Embryonic facial prominence (tissue), 1 donor: Measurements from ENCODE around the gene ABCC11.

ENCODE experiments used
- DNase-seq: peaks from one replicate; pipeline ENCODE4 v3.0.0-alpha.2; 2016; ENCODE audit errors: extremely low spot score

The ABCC11 gene

DNA sequence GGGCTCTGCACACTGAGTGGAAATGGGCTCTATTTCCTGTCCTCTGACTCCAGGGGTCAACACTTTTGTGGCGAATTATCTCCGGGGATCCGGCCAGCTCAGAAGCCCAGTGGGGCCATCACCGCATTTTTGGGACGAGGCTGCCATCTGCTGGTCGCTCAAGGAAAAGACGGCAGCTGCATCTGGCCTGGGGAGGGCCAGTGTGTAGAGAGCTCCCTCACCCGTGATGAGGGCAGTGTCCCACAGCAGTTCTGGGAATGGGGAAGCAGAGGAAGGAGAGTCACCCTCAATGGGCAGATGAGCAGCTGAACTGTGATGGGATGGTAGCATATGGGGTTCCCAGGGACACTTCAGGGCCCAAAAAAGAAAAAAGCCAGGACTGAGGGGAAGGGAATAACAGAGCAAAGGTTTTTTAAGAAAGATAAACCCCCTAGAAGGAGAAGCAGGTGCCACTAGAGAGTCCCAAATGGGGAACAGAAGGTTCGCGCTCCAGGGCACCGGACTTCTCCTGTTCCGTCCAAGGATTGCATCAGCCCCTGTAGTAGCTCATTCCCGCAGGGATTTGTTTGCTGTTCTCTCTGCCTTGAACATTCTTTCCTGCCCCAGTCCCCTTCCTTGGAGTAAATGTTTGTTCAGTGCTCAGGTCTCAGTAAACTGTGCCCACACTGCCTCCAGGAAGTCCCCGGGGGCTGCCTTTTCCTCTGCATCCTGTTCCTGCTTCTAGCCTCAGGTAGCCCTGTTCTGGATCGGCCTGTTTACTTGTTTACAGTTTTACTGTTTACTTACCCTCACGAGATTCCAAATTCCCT is 82.2 kb downstream of the ABCC11 start:
- no peak for DNase-seq

DNA sequence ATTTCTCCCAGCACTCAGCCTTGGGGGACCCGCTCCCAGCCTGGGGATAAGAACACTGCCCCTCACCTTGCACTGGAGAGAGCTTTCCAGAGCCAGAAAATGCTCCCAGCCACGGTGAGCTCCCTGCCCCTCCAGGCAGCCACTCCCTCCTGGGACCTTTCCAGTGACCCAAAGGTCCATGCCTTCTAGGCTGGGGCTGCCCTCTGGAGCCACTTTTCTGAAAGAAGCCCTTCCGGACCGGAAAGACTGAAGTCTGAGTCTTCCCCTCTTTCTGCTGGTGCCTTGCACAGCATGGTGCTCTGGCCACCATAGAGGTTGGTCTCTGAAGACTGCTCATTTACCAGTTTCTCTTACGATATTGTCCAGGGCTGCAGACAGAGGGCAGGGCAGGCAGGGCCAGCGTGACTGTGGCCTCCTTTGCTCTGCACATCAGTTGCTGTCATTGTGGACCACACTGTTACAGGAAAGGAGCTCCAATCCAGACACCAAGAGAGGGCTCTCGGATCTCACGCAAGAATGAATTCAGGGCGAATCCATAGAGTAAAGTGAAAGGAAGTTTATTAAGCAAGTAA is 84.4 kb downstream of the ABCC11 start:
- no peak for DNase-seq

DNA sequence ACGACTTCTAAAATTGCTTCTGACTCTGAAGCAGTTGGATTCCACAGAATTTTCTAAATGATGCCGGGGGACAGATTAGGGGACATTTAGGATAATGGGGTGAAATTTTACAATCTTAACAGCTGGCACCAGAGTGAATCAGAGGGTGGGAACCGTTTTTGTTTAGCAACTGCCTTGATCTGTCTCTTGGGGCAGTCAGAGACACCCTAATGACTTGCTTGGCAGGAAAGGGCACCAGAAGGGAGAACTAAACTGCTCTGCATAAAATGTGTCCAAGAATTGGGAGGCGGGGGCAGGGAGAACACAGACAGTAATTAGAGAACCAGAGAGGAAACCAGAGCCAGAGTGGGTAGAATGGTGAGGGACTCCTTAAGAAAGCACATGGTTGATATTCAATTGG is 85.4 kb downstream of the ABCC11 start:
- DNase-seq, result no peak

DNA sequence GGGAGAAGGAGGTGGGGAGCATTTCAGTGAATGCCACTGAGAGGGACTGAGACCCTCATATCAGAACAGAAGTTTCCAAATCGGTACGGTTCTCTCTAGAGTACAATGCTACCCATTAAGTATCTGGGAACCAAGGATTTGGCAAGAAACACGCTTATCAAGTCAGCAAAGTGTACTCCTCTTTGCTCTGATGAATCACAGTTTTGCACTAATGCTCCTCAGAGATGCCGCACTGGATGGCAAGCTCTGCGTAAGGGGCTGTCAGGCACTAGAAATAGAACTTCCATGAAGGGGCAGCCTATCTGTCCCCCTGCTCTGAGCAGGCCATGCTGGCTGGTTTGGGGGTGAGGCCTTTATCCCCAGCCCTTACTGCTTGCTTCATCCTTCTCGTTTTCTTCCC is 86.8 kb downstream of the ABCC11 start:
- no peak for DNase-seq

DNA sequence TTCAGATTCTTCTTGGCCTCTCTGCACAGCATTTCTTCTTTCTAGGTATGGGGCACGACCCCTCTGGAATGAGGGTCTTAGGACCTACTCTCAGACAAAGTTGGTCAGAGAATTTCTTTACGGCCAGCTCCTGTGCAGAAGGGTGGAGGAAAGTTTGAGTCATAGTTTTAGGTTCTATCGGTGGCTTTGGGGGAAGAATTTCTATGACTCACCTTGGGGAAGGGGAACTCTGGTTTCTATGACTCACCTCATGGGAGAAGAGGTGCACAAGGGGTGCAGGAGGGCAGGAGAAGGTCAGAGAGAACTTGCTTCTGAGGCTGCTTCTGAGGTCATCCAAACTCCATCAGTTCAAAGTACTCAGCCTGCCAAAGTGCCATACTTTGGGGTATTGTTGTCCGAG is 89.0 kb downstream of the ABCC11 start:
- no peak for DNase-seq

DNA sequence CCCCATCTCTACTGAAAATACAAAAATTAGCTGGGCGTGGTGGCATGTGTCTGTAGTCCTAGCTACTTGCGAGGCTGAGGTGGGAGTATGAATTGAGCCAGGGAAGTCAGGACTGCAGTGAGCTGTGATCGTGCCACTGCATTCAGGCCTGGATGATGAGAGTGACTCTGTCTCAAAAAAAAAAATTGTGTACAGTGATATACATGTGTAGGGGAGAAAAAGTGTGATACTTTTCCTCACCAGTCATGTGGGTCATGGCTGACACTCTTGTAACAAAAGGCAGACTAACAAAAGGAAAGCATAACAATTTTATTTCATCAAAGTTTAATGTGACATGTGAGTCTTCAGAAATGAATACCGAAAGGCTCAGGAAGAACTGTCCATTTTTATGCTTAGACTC is 89.5 kb downstream of the ABCC11 start:
- DNase-seq, result no peak

DNA sequence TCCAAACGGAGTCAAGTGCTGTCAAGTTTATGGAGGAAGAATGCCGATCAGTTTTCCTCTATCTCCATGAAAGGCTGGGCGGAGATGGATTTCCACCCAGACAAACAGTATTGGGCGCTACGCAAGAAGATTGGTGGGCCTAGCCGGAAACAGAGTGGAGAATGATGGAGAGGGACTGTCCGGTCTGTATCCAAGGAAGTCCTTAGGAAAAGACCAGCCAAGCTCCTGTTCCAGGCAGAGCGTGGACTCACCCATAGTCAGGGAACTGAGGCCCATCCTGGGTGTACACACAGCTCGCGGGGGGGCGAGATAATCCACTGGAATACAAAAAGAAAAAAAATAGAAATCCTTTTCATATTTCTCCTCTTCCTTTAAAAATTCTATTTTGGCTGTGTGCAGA is 90.0 kb downstream of the ABCC11 start:
- no peak for DNase-seq

DNA sequence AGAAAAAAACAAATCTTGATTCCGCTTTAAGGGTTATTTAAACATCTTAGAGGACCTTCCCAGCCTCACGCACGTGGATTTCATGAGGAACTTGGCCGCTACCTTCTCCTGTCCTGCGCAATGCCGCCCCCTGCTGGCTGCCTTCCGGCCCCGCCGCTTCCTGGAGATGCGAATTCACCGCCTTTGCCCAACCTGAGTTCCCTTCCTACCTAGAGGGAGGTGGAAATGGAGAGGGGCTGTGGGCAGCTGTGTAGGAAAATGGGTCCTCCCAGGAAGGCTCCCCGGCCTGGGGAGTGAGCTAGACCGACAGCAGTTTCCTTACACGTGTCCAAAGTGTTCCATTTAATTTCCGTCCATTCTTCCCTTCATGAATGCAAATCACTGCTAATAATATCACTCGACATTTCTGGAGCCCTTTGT is 90.5 kb downstream of the ABCC11 start:
- DNase-seq, result peak; percentile 66

DNA sequence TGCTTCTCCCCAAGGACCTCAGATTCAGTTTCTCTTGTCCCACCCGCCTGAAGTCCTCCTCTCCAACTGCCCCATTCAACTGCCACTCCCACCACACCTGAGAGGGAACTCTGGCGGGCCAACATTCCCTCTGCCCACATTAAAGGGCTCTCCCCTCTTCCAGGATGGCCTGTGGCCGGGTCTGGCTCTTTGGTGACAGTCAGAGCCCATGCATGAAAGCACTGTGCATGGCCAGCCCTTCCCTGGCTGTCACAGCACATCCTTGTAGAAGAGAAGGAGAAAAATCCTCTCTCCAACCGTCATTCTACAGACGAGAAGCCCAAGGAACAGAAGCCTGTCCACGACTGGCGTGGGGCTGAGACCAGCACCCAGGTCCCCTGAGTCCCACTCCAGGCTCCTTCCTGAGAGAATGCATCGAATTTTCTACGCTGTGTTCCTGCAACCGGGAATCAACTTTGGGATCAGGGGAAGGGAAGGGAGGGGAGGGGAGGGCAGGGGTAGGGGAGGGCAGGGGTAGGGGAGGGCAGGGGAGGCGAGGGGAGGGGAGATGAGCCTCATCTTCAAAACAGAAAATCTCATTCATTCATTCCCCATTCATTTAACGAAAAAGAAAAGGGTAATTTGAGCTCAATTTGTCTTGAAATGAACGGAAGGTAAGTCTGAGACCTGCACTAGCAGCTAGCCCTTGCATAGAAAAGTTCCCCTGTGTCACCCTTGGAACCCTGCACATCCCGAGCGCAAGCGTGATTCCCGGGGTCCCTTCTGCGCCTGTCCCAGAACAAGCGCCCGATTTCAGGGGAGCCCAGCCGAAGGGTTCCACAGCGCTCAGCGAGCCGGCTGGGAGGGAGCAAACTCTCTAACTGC is 91.2 kb downstream of the ABCC11 start, which contains the start of gene ABCC12:
Gene ABCC12, minus strand, starts transcription at position 68 of the 864 bp plus-strand sequence. CDS start 9,569 bp downstream, outside the sequence.
- no peak for DNase-seq

DNA sequence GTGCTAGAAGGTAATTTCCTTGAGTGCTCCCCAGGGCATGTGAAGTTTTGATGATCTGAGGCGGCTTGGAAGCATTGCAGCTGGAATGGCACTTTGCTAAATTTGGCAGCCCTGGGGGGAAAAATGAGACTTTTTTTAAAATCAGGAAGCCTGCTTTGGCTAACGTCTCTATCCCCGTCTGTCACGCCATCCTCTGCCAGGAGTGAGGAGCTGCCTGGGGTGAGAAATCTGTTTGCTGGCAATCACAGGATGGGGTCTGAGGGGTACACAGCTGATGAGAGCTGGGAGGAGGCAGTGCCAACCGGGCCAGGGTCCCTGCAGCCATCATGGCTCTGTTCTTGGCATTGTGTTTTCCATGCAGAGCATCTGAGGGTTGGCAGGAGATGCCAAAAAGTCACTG is 93.6 kb downstream of the ABCC11 start:
- no peak for DNase-seq

DNA sequence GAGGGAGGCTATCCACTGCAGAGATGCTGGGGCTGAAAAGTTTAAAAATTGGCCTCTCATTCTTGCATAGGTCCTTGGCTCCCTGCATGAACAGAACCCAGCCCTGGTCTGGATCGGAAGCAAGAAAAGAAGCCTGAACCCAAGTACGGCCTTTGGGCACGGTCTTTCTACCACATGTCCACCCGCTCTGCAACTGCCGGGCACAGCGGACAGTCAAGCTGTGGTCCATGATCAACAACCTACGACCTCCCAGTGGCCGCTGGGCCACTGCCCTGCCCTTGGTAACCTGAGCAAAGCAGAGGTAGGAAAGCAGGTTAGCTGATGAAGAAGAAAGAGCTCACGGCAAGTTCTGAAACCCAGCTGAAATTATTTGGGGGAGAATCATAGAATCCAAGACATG is 95.1 kb downstream of the ABCC11 start:
- DNase-seq, result no peak

DNA sequence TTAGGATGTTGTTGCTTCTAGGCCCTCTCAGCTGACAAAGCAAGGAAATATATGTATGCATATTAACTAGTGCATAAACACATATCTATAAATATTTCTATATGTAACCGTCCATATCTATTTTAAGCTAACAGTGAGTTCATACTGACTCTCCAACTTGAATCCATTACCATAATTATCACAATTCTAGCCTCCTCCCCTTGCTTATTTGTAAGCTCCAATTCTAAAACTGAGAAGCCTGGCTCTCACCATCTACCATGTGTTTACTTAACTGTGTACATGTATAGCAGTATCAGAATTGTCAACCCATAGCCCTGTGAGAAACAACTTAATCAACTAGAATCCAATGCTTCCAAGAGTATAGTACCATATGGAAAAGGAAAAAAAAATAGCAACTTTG is 96.6 kb downstream of the ABCC11 start:
- DNase-seq, result no peak

DNA sequence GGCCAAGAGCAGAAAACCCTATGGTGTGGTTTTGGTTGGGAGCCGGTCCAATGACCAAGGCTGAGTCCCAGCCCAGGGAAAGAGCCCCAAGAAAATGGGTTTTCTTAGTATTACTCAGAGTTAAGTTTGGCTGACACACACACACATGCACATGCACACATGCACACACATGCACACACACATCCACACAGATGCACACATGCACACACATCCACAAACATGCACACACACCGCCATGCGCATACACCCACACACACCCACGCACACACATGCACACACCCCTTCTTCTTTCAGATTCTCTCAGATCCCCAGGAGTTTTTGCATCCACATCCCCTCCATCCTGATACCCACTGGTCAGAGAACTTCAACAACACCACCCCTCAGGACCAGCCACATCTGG is 100.6 kb downstream of the ABCC11 start:
- no peak for DNase-seq

DNA sequence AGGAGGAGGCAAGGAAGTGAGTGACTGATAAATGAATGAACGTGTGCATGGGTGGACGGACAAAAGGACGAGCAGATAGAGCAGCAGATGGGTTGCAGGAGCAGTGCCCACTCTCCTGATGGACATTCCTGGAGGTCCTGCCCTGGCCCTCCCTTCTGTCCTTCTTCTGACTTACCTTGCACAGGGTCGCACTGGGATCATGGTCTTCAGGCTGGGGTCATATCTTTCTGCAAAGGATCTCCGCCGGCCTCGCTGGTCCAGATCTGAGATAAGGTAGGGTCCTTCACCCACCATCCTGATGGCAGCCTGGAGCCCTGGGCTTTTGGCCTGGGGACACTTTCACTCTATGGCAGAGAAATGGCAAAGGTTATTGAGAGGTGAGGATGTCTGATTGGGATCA is 101.2 kb downstream of the ABCC11 start:
- DNase-seq, result no peak

DNA sequence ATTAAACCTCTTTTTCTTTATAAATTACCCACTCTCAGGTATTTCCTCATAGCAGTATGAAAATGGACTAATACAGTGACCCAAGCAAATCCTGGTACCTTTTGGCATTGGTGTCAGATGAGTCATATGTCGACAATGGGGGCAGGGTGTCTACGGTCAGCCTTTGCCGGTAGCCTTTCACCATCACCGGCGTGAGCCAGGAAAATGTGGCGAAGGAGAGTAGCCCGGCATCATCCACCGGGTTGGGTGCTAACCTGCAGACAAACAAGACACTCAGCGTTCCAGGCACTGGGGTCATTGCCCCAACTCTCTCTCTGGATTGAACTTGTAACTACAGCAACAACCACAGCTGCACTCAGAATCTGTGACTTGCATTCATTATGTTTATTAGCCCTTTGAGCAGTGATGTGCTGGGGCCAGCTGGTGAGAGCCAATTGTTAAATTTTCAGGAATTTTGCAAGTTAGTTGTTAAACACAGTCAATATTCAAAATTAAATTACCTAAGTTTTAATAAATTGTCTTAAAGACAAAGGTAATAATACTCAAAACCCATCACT is 103.4 kb downstream of the ABCC11 start:
- no peak for DNase-seq

DNA sequence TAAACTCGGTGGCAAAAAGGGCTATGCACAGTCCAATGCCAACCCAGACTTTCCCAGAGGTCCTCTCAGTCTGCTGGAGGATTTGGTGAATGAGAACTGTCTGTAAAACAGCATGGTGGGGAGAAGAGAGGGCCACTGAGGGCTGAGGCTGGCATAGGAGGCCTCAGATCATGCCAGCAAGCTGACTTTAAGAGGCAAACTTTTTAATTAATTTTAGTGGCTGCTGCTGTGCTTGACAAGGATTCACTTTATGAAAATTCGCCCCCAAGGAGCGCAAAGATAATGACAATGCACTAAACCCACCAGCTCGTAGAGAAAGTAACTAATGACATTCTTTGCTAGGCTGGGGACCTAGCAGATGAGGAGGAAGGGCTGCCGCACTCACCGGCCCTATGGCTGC is 106.5 kb downstream of the ABCC11 start:
- no peak for DNase-seq

DNA sequence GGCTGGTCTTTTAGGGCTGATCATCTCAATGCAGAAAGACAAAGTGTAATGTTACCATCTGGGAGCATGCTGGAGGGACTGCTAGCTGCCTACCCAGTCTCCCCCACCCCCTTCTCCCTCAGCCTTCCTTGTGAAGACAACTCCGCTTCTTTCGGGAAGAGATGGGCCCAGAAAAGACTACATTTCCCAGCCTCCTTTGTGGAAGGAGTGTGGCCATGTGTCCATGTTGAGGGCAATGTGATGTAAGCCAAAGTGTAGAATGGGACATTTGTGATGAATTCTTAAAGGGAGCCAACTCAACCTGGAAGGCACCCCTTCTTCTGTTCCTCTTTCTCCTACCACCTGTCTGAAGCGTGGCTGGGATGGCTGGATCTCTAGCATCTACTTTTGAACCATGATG is 107.8 kb downstream of the ABCC11 start:
- DNase-seq, result no peak

DNA sequence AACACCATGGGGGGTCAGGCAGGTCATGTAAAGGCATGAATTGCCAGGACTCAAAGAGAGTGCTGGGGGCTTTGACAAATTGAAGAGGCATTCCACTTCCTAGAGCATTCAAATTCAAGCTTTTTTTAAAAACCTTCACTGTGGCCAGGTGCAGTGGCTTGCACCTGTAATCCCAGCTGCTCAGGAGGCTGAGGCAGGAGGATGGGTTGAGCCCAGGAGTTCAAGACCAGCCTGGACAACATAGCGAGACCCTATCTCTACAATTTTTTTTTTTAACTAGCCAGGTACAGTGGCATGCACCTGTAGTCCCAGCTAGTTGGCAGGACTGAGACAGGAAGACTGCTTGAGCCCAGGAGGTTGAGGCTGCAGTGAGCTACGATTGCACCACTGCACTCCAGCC is 108.8 kb downstream of the ABCC11 start:
- no peak for DNase-seq

DNA sequence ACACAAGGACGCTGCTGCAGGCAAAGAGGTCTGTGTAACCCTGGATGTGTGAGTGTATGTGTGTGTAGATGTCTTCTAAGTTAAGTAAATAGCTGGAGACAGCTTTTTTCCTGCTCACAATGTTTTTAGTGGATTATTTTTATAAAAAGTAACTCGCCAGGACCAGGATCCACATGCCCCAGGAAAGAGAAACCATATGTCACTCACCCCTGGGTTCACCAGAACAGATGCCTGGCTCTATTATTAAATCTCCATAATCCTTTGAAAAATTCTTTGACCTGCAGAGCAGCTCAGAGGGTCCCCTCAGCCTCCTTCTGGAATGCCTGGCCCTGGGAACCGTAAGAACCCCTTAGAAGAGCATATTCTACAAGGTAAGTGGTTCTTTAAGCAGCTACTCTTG is 109.5 kb downstream of the ABCC11 start:
- no peak for DNase-seq

DNA sequence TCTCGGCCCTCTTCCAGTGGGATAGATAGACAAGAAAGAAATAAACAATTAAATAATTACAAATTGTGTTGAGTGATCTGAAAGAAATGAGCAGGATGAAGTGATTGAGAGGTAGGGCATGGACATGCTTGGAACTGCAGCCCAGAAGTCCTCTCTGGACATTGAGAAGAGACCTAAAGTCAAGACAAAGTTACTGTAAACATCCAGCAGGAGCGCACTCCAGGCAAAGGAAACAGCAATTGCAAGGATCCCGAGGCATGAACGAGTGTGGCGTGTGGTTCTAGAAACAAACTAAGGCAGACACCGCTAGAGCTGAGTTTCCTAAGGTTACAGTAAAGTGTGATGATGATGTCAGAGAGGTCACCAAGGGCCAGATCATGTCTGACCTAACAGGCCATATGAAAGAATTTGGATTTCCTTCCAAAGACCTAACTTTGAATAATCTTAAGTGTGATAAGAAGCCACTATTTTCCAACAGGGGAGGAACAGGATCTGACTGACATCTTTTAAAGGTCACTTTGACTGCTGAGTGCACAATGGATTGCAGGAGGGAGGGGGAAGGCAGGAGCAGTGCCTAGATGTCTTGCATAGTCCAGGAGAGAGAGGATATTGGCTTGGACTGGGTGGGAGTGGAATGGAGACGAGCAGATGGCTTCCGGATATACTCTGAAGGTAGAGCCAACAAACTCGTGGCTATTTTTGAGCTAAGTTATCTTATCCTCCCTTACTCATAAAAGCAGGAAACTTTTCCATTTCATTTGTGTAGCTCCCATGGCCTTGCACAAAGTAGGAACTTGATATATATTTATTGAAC is 110.6 kb downstream of the ABCC11 start:
- no peak for DNase-seq

DNA sequence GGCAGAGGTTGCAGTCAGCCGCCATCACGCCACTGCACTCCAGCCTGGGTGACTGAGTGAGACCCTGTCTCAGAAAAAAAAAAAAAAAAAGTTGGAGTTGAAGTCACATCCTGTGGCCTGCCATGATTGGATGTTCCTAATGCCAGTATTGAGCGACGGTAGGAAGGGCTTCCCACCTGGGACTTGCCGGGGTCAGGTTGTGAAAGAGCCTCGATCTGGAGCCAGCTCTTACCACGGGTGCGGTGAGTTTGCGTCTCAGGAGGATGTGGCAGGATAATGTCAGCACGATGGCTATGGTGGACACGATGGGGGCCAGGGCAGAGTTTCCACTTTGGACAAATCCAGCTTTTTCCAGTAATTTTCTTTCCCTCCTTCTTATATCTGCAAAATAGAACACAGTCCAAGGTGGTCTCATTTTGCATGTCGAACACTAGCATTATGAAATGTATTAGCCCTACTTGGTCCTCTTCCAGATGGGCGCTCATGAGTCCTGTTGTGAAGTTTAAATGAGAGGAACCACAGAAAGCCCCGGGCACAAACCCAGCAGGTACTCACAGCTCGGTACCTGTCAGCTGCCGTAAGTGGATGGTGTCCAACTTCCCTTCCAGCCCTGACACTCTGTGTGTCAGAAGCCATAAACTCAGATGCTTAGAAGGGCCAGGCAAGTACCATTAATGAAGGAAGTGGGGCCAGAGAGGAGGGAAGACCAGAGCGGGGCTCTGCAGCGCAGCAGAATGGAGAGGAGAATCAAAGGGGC is 113.7 kb downstream of the ABCC11 start:
- no peak for DNase-seq
